GM15510 (cell line): ENCODE results near the gene TYW1.

Experiments used
- POLR2A ChIP-seq: IDR thresholded peaks from 3 replicates; pipeline ENCODE4 v1.6.1; 2011; ENCODE audit warnings: borderline replicate concordance; ENCODE audit not compliant: insufficient read length; ENCODE audit errors: extremely low read depth

The TYW1 gene, protein sequence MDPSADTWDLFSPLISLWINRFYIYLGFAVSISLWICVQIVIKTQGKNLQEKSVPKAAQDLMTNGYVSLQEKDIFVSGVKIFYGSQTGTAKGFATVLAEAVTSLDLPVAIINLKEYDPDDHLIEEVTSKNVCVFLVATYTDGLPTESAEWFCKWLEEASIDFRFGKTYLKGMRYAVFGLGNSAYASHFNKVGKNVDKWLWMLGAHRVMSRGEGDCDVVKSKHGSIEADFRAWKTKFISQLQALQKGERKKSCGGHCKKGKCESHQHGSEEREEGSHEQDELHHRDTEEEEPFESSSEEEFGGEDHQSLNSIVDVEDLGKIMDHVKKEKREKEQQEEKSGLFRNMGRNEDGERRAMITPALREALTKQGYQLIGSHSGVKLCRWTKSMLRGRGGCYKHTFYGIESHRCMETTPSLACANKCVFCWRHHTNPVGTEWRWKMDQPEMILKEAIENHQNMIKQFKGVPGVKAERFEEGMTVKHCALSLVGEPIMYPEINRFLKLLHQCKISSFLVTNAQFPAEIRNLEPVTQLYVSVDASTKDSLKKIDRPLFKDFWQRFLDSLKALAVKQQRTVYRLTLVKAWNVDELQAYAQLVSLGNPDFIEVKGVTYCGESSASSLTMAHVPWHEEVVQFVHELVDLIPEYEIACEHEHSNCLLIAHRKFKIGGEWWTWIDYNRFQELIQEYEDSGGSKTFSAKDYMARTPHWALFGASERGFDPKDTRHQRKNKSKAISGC

DNA sequence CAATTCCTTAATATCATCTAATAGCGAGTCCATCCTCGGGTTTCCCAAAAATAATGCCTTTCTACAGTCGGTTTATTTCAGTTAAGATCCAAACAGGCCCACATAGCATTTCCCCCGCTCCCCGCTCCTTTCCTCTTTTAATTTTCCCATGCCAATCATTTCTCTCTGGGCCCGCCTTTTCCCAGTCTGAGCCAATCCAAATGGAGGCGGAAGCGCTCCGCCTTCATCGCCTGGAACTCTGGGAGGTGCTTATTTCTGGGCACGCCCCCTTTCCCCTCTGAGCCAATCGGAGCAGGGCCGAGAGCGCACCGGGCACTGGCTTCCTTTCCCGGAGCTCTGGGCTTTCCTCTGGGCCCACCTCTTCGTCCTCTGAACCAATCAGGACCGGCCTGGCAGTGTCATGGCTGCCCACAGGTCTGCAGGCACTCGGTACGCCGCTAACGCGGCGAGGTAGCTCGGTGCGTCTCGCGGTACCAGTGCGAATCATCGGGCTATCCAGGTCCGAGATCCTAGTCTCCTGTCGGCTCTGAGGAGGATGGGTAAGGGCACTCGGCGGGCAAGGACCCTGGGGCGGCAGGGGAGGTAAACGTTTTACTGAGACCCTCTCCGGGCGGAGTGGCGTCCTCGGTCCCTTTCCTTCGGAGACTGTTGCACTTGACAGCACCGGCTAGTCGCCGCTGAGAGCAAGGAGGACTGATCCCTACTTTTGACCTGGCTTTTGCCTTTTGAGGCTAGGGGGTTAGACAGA, at the start of gene TYW1:
Gene TYW1, plus strand, starts transcription at position 390 of the 748 bp plus-strand sequence. Its CDS starts 146 bp downstream, at position 536.
- peak; percentile 85 for TF ChIP-seq POLR2A

DNA sequence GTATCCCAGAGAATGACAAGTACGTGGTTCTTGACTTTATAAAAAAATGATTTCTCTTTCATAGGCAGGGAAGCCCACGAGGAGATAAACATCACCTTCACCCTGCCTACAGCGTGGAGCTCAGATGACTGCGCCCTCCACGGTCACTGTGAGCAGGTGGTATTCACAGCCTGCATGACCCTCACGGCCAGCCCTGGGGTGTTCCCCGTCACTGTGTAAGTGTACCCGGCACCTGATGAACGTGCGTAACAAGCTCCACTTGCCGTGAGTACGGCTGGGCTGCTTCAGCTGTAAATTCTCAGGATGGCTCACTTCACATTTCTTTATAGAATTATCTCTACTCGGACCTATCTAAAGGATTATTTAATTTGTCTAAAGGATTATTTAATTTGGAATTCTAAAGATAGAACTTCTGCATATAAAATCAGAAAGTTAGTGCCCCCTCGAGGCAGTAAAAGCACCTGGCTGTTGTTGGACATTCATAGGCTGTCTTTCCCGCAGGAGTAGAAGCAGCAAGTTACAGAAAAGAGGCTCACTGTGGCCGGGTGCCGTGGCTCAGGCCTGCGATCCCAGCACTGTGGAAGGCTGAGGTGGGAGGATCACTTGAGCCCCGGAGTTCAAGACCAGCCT, 48.0 kb upstream of the TYW1 start:
- no peak for TF ChIP-seq POLR2A

DNA sequence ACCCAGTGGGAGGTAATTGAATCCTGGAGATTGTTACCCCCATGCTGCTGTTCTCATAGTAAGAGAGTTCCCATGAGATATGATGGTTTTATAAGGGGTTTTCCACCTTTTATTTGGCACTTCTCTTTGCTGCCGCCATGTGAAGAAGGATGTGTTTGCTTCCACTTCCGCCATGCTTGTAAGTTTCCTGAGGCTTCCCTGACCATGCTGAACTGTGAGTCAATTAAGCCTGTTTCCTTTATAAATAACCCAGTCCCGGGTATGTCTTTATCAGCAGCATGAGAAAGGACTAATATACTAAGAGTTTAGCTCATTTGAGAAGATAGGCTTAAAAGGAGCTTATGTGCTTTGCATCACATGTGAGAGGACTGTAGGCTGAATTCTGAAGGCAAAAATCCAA, 46.3 kb upstream of the TYW1 start:
- TF ChIP-seq POLR2A = no peak

DNA sequence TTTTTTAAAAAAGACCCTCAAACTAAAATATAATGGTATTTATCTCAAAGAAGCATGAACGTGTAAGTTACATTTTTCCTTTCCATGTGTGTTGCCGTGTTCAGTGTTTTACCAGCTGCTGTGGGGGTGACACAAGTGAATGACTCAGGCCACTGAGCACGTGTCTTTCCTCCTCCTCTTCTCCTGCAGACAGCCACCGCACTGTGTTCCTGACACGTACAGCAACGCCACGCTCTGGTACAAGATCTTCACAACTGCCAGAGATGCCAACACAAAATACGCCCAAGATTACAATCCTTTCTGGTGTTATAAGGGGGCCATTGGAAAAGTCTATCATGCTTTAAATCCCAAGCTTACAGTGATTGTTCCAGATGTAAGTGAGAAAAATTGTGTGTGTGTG, 45.9 kb upstream of the TYW1 start:
- TF ChIP-seq POLR2A = no peak

DNA sequence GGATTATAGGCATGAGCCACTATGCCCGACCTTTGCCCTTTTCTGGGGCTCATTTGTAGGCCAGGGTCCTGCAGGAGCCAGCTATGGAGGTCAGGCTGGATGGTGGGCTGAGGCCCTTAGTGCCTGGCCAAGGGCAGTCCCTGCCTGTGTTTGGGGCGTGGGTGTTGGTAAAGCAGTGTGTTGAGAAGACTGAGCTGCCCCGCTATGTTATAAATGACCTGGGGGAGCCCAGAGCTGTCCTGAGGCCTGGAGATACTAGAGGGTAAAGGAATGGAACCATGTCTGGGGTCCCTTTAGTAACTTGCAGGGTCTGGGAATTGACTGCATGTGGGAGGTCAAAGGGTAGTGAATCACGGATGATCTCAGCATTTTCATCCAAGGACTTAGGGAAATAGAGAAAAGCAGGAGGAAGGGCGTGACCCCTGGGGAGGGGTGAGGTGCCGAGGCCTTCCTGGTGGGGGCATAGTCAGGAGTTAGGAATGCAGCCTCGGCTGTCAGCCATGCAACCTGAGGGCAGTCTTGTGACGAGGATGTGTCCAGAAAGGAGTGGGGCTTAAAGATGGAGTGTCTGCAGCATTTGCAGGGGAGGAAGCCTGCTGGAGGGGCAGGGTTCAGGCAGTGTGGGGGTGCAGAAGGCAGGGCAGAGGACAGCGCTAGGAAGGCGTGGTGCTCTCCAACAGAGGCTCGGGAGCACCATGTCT, 44.1 kb upstream of the TYW1 start:
- TF ChIP-seq POLR2A = no peak

DNA sequence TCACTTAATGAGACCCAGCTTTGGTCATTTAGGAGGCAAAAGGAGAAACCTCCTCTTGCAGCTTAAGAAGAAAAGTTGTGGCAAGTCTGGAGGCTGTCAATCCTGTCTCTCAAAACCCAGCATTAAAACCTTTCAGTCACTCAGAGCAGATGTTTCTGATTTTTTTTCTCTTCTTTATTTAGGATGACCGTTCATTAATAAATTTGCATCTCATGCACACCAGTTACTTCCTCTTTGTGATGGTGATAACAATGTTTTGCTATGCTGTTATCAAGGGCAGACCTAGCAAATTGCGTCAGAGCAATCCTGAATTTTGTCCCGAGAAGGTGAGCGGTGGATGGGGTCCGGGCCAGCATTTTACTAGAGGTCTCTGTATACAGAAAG, 43.6 kb upstream of the TYW1 start:
- TF ChIP-seq POLR2A = no peak

DNA sequence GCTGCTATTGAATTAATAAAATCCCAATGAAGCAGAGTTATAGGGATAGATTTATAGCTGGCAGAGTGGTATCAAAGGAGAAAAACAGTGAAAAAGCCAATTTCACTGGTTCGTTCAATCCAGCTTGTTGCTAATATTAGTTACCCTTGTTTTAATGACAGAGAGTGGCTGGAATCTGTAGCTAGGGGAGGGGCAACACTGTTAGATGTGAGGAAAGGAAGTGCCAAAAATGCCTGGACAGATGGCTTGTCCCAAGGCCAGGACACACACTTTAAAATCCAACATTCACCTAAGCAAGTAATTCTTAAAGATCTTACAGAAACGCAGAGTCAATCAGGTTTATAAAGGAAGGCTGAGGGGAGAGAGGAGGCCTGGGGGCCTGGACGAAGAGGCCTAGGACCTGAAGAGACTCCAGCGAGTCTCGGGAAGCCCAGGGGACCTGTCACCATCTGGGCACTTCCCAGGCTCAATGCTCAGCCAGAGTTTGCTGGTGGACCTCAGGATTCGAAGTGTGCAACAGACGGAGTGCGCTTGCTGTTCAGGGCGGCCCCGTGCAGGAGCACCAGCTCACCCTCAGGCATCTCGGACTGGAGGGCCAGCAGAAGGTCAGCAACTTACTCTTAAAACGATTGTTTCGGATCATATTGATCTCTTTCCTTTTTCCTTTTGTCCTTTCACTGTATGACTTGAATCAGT, 38.9 kb upstream of the TYW1 start:
- no peak for TF ChIP-seq POLR2A

DNA sequence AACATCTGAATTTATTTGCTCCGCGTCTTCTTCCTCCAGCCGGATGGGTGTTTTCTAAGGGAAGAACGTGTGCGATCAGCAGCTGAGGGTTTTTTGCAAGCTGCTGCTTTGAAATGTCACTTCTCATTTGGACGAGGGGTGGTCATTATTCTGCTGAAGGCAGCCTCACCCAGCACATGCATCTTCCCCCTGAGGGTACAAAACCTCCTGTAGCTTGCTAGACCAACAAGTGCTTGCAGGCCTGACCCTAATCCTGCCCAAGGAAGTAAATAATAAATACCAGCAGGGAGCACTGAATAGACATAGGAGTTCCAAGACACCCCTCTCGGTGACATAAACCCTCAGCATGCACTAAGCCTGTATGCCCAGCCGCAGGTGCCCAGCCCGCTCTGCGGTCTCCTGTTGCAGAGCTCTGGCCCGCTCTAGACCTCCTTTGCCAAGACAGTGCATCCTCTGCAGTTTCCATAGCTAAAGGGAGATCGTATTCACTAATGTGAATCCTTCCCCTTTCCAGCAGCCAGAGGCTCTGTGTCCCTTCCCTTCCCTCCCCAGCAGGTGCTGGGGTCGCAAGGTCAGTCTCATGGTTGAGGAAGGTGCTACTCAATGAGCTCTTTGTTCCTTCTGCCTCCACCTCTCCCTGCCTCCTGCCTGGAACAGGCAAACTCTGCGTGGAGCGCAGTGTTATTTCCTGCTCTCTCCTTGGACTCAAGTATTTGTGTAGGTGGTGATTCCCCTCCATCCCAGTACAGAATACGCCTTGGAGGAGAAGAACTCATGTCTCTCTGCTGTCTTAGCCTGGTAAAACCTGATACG, 37.9 kb upstream of the TYW1 start:
- no peak for TF ChIP-seq POLR2A

DNA sequence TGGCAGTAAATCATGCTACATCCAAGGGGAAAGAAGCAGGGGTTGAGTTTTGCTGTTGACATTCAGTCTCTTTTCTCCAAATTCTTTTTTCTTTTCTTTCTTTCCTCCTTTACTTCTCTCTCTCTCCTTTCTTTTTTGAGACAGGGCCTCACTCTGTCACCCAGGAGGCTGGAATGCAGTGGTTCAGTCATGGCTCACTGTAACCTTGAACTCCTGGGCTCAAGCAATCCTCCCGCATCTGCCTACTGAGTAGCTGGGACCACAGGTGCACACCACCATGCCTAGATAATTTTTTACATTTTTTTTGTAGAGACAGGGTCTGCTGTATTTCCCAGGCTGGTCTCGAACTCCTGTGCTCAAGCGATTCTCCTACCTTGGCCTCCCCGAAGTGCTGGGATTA, 36.4 kb upstream of the TYW1 start:
- no peak for TF ChIP-seq POLR2A

DNA sequence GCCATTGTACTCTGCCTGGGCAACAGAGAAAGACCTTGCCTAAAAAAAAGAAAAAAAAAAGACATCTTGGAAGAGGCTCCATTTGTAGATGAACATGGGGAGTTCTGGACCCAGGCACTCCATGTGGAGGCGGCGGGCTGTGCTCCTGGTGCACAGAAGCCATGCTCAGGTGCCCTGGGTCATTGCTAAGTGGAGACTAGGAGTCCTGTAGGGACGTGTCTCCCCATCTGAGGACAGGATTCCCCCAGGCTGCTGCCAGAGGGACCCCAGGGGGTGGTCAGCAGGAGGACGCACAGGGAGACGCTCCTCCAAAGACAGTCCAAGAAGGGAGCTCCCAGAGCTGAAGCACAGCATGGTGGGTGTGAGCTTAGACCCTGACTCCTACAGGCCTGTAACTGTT, 35.5 kb upstream of the TYW1 start:
- TF ChIP-seq POLR2A = no peak

DNA sequence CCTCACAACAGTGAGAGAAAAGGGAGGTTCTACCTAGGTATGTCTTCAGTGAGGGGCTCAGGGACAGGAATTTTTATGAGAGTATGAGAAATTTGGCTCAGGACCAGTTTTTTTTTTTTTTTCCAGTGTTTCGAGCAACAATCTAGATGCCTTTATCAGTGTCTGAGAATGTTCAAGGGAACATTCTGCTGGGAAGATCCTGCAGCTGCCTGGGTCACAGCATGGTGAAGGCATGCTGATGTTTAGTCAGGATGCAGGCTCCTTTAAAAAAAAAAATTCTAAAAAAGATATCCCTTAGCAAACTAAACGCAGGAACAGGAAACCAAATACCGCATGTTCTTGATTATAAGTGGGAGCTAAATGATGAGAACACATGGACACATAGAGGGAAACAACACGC, 32.2 kb upstream of the TYW1 start:
- no peak for TF ChIP-seq POLR2A

DNA sequence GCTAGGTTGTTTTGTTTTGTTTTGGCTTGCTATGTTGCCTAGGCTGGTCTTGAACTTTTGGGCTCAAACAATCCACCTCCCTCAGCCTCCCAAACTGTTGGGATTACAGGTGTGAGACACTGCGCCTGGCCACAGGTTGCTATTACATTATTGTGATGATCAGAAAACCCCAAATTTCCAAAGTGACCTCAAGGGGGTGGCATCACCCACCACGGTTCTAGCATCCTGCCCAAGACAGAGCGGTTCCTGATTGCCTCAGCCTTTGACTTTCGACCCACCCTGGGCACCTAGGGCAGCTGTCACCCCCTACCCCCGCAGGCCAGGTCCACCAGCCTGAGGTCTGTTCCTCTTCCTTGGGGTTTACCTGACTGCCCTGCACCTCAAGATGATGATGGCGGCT, 29.6 kb upstream of the TYW1 start:
- TF ChIP-seq POLR2A = no peak

DNA sequence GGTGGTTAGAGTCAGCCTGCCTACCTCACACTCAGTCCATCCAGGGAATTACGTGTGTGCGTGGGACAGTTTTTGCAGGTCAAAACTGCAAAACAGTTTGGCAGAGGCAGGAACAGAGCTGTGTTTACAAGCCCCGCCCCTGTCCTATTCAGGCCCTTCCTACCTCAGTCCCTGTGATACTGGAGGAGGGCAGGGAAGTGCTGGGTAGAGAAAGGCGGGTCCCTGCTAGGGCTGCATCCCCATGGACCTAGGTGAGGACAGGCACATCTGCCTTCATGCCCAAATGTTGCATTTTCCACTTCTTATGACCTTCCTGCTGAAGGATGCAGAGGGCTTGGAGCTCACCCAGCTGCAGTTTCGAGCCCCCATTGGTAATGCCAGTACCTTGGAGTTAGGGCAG, 26.3 kb upstream of the TYW1 start:
- TF ChIP-seq POLR2A = no peak
